ENCODE data around the gene SCAF4.

The SCAF4 gene

DNA sequence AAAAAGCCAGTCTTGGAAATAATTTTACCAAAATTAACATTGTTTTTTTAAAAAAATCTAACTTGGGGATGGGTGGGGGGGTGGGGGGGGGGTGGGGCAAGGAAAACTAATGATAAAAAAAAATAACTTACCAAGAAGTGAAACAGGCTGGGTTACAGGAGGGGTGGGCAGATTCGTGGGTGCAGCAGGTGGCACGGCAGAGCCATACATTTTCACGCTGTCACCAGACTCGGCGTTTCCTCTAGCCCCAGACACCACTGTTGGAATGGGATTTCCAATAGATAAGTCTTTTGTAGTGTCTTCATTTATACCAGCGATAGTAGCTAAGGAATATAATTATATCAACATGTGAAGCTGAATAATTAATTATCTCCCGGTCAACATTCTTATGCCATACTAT is 47.0 kb downstream of the SCAF4 start:
- DNase-seq (ENCODE audit: low spot score), result no peak
- H3K4me1 Mint-ChIP-seq (ENCODE audit: low read depth), result no peaks in the 10 kb centered on the region
- H3K27ac Mint-ChIP-seq, result no peak overlapping the region
- no peaks in the 10 kb centered on the region for H3K9me3 Mint-ChIP-seq
- no peaks in the 10 kb centered on the region for H3K27me3 Mint-ChIP-seq (ENCODE audit: low read depth)
- peaks cover 54% of the 10 kb centered on the region for H3K36me3 Mint-ChIP-seq (ENCODE audit: low read depth)
- no peak overlapping the region for H3K4me3 Mint-ChIP-seq

DNA sequence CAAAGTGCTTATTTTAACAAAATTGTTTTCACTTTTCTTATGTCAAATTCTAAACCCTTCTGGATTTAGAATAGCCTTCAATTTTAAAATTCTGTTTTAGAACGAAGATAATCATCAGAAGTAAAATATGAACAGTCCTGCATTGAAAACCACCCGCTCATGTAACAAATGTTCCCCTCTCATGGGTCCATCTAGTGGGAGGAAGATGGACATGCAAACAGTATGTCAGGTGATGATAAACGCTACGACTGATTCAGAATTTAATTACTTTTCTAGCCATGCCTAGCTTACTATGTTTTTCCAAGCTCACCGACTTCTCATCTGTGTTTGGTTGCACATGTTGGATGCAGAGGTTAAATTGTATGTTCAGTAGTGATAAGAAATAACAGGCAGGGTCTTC is 48.9 kb downstream of the SCAF4 start:
- no peak overlapping the region for H3K27ac Mint-ChIP-seq
- H3K9me3 Mint-ChIP-seq, result no peaks in the 10 kb centered on the region
- no peaks in the 10 kb centered on the region for H3K4me1 Mint-ChIP-seq (ENCODE audit: low read depth)
- H3K27me3 Mint-ChIP-seq (ENCODE audit: low read depth), result no peaks in the 10 kb centered on the region
- DNase-seq (ENCODE audit: low spot score), result no peak
- H3K36me3 Mint-ChIP-seq (ENCODE audit: low read depth), result peaks cover 50% of the 10 kb centered on the region
- H3K4me3 Mint-ChIP-seq, result no peak overlapping the region

DNA sequence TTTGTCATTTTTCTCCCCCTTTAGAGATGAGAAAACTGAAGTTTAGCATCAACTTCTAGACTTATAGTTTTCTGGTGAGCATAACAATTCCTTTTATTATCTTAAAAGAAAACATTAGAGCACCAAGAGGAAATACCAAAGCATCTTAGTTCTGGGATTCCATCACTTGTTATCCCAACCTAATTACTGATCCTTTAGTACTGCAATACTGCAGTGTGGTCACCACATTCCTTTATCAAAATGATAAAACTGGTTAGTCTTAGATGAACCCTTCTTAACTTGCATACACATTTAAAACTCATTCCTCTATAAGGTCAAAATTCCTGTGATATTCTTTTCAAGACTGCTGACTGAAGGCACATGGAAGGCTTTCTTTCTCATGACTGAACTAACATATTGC is 49.3 kb downstream of the SCAF4 start:
- H3K27ac Mint-ChIP-seq, result no peak overlapping the region
- H3K36me3 Mint-ChIP-seq (ENCODE audit: low read depth), result peaks cover 48% of the 10 kb centered on the region
- H3K27me3 Mint-ChIP-seq (ENCODE audit: low read depth), result no peaks in the 10 kb centered on the region

DNA sequence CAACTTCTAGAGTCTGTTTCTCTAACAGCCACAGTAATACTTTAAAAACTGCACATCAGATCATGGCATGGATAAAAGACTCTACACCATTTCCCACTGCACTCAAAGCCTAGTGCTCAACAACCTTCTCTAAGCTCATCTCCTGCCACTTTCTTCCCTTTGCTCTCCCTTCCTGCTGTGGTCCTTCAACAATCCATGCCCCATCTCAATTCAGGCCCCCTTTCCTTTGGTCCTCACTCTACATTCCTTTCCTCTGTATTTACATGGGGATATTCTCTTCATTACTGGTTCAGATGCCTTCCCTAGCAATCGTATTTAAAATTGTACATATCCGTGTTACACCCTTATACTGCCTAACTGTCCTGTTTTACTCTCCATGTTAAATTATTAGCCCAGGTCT is 53.4 kb downstream of the SCAF4 start:
- H3K27ac Mint-ChIP-seq, result no peak overlapping the region
- no peak for DNase-seq (ENCODE audit: low spot score)
- peaks cover 19% of the 10 kb centered on the region for H3K36me3 Mint-ChIP-seq (ENCODE audit: low read depth)
- no peaks in the 10 kb centered on the region for H3K9me3 Mint-ChIP-seq
- no peaks in the 10 kb centered on the region for H3K27me3 Mint-ChIP-seq (ENCODE audit: low read depth)
- no peak overlapping the region for H3K4me3 Mint-ChIP-seq
- no peaks in the 10 kb centered on the region for H3K4me1 Mint-ChIP-seq (ENCODE audit: low read depth)

More for the DNA sequence above, 49.3 kb downstream of the SCAF4 start:
- Mint-ChIP-seq H3K4me1 (ENCODE audit: low read depth) (no peaks in the 10 kb centered on the region), H3K4me3 (no peak overlapping the region), H3K9me3 (no peaks in the 10 kb centered on the region)
- DNase-seq (ENCODE audit: low spot score), result no peak

DNA sequence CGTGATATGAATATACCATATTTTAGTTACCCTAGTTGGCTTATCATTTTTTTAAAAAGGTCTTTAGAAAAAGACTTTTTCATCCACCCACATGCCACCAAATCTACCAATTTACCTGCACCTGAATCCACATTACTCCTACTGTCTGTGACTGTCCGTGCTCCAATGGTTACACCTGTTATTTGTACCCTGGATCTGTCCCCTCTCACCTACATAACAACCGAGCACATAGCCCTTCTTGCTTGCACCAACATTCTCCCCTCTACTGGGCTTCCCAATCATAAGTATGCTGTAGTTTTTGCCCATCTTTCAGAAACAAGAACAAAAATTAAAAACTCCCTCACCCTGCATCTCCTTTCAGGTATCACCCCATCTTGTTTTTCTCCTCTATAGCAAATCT is 54.9 kb downstream of the SCAF4 start:
- H3K27me3 Mint-ChIP-seq (ENCODE audit: low read depth), result no peaks in the 10 kb centered on the region
- H3K4me3 Mint-ChIP-seq, result no peak overlapping the region
- DNase-seq (ENCODE audit: low spot score), result no peak
- H3K4me1 Mint-ChIP-seq (ENCODE audit: low read depth), result no peaks in the 10 kb centered on the region
- no peaks in the 10 kb centered on the region for H3K9me3 Mint-ChIP-seq
- H3K27ac Mint-ChIP-seq, result no peak overlapping the region
- H3K36me3 Mint-ChIP-seq (ENCODE audit: low read depth), result peaks cover 8% of the 10 kb centered on the region

DNA sequence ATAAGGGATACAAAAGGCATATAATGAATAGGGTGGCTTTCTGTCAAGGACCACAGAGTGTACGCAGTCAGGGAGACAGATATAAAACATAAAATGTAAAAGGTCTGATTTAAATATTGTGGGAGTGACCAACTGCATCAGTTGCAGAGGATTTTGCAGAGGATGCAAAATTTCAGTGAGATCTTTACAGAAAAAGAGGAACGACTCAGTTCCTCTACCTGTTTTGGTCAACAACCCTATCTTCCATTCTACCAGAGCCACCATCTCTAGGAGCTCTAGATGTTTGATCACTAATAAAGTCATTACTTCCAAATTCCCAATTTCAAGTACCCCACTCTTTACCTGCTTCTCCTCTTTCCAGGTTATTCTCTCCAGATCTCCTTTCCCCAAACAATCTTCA is 56.0 kb downstream of the SCAF4 start:
- H3K27me3 Mint-ChIP-seq (ENCODE audit: low read depth), result no peaks in the 10 kb centered on the region

DNA sequence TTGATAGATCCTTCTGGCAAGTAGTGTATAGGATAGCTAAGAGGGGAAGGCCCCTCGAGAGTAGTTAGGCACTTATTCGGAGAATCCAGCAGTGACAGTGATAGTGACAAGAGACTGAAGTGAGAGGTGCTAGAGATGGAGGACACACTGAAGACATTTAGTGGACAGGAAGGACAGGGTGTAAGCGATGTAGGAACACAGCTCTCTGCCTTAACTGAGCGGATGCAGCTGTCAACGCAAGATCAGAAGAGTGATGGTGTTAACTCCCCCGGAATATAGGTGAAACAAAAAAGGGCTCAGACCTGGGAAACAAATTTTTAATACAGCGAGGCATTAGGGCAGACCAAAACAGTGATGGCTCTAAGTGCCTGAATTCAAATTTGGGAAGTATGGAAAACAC is 56.6 kb downstream of the SCAF4 start:
- Mint-ChIP-seq H3K4me3 (no peak overlapping the region), H3K27me3 (ENCODE audit: low read depth) (no peaks in the 10 kb centered on the region), H3K4me1 (ENCODE audit: low read depth) (no peaks in the 10 kb centered on the region), H3K36me3 (ENCODE audit: low read depth) (peaks cover 13% of the 10 kb centered on the region), H3K9me3 (no peaks in the 10 kb centered on the region), H3K27ac (no peak overlapping the region)
- no peak for DNase-seq (ENCODE audit: low spot score)

More for the DNA sequence above, 56.0 kb downstream of the SCAF4 start:
- H3K27ac Mint-ChIP-seq, result no peak overlapping the region
- H3K4me3 Mint-ChIP-seq, result no peak overlapping the region
- no peaks in the 10 kb centered on the region for H3K4me1 Mint-ChIP-seq (ENCODE audit: low read depth)
- no peaks in the 10 kb centered on the region for H3K9me3 Mint-ChIP-seq
- DNase-seq (ENCODE audit: low spot score), result no peak
- peaks cover 11% of the 10 kb centered on the region for H3K36me3 Mint-ChIP-seq (ENCODE audit: low read depth)

DNA sequence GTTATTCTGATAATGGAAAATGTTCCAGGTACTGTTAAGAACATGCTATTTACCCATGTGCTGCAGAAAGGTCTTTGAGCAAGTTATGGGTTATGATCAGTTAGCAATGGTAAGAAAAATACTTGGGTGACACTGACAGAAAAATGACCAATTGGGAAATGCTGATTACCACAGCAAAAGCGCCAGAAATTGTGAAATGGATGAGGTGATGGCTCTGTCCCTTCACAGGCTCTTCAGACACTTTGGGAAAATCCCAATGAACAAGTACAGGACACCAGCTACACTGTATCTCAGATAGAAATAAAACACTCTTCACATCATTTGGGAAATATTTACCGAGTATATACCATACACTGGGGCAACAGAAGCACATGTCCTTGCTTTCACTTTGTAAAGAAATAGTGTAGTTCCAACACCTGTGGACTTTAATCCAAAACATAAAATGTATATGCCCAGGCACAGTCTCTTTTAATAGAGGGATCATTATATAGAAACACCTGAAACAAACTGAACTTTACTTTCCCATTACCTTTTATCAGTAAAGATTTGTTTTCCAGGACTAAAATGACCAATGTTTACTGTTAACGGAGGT is 58.5 kb downstream of the SCAF4 start:
- H3K36me3 Mint-ChIP-seq (ENCODE audit: low read depth), result peaks cover 19% of the 10 kb centered on the region

DNA sequence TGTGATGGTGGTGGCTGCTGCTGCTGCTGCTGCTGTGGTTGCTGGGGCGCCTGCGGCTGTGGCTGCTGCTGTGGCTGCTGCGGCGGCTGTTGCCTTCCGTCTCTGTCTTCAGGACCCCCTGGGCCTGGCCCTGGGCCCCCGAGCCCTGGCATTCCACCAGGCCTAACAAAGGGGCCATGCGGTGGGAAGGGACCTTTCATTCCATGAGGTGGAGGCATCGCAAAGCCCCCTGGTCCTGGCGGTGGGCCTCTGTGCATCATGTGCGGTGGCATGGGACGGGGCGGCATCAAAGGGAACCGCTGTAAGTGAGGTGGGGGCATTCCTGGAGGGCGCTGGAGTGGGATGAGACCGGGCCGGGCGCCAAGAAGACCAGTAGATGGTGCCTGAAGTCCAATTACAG is 60.0 kb downstream of the SCAF4 start:
- H3K27ac Mint-ChIP-seq, result no peak overlapping the region
- no peaks in the 10 kb centered on the region for H3K27me3 Mint-ChIP-seq (ENCODE audit: low read depth)
- H3K4me3 Mint-ChIP-seq, result no peak overlapping the region
- H3K4me1 Mint-ChIP-seq (ENCODE audit: low read depth), result peaks cover 10% of the 10 kb centered on the region
- no peak for DNase-seq (ENCODE audit: low spot score)
- no peaks in the 10 kb centered on the region for H3K9me3 Mint-ChIP-seq
- peaks cover 33% of the 10 kb centered on the region for H3K36me3 Mint-ChIP-seq (ENCODE audit: low read depth)

More for the DNA sequence above, 58.5 kb downstream of the SCAF4 start:
- Mint-ChIP-seq H3K27ac (no peak overlapping the region), H3K27me3 (ENCODE audit: low read depth) (no peaks in the 10 kb centered on the region), H3K9me3 (no peaks in the 10 kb centered on the region), H3K4me3 (no peak overlapping the region), H3K4me1 (ENCODE audit: low read depth) (peaks cover 1% of the 10 kb centered on the region)
- no peak for DNase-seq (ENCODE audit: low spot score)

DNA sequence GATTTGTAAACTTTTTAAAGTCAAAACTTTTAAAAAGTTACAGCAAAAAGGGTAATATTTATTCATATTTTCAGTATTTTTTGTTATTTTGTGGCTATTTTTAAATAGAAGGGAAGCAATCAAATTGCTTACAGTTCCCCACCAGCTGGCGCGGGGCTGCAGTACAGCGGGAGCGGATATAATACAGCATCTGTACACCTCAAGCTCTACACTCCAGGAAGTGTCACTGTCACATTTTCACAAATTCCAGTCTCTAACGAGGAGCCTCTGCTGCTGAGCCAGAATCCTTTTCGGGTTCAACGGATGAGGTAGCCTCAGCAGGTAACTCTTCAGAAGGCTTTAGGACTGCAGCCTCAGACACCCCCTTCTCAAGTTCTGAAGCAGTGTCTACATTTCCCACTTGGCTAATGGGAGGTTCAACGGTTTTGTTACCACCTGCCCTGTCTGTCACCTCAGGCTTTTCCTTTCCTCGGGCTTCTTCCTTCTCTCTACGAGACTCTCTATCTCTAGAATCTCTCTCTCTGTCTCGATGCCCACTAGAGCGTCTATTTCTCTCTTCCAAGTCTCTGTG is 60.7 kb downstream of the SCAF4 start:
- no peak overlapping the region for H3K27ac Mint-ChIP-seq
- H3K27me3 Mint-ChIP-seq (ENCODE audit: low read depth), result no peaks in the 10 kb centered on the region
- H3K9me3 Mint-ChIP-seq, result no peaks in the 10 kb centered on the region
- peaks cover 40% of the 10 kb centered on the region for H3K36me3 Mint-ChIP-seq (ENCODE audit: low read depth)
- peaks cover 17% of the 10 kb centered on the region for H3K4me1 Mint-ChIP-seq (ENCODE audit: low read depth)
- no peak overlapping the region for H3K4me3 Mint-ChIP-seq
- DNase-seq (ENCODE audit: low spot score), result no peak

DNA sequence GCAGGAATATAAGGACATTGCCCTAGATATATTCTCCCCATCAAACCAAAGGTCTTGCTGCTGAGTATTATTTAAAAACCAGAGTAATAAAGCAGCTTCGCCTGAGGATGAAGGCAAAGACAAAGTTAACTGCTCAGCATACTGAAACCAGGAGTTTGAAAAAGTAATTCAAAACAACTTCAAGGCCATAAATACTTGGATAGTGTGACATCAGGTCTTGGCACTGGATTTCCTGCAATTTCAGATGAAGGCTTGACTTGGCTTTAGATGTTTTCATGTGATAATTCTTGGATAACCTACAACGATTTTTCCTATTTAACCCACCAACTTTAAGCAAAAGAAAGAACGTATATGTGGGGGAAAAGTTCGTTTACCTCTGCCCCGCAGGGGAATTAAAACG is 61.8 kb downstream of the SCAF4 start:
- Mint-ChIP-seq H3K27me3 (ENCODE audit: low read depth) (no peaks in the 10 kb centered on the region), H3K9me3 (no peaks in the 10 kb centered on the region), H3K27ac (no peak overlapping the region), H3K4me3 (no peak overlapping the region), H3K4me1 (ENCODE audit: low read depth) (peaks cover 22% of the 10 kb centered on the region), H3K36me3 (ENCODE audit: low read depth) (peaks cover 46% of the 10 kb centered on the region)
- no peak for DNase-seq (ENCODE audit: low spot score)

DNA sequence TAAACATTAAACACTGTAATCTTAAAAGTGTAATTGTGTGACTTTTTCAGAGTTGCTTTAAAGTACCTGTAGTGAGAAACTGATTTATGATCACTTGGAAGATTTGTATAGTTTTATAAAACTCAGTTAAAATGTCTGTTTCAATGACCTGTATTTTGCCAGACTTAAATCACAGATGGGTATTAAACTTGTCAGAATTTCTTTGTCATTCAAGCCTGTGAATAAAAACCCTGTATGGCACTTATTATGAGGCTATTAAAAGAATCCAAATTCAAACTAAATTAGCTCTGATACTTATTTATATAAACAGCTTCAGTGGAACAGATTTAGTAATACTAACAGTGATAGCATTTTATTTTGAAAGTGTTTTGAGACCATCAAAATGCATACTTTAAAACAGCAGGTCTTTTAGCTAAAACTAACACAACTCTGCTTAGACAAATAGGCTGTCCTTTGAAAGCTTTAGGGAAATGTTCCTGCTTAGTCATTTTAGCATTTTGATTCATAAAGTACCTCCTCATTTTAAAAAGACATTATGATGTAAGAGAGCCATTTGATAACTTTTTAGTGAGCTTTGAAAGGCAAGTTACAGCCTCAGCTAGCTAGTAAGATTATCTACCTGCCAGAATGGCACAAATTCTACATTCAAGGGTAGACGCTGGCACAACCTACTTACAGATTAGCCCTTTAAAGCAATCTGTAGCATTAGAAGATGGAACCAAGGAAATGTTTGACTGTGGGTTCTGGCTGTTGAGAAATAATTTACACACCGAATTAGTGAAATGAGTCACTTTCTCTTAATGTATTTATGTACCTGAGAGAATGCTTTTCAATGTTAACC is 63.0 kb downstream of the SCAF4 start:
- Mint-ChIP-seq H3K27me3 (ENCODE audit: low read depth) (no peaks in the 10 kb centered on the region), H3K27ac (no peak overlapping the region), H3K36me3 (ENCODE audit: low read depth) (peaks cover 55% of the 10 kb centered on the region), H3K9me3 (no peaks in the 10 kb centered on the region), H3K4me3 (no peak overlapping the region), H3K4me1 (ENCODE audit: low read depth) (peaks cover 31% of the 10 kb centered on the region)
- no peak for DNase-seq (ENCODE audit: low spot score)

DNA sequence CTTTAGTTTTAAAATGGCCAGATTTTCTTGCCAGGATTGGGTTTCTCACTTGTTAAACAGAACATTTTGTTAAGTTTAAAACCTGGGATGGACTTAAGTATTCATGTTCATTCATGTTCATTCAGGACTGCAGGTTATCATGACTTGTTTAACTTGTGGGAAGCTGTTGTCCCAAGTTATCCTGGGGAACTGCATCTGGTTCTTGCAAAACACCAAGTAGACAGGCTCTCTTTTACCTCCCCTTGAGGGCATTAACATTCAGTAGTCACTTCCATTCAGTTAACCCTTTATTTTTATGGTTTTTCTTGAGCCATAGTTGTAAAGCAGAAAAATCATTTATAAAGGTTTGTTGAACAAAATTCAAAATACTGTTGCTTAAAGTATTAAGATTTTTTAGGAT is 64.3 kb downstream of the SCAF4 start:
- H3K9me3 Mint-ChIP-seq, result no peaks in the 10 kb centered on the region
- H3K36me3 Mint-ChIP-seq (ENCODE audit: low read depth), result peaks cover 55% of the 10 kb centered on the region
- H3K4me3 Mint-ChIP-seq, result no peak overlapping the region
- H3K27me3 Mint-ChIP-seq (ENCODE audit: low read depth), result no peaks in the 10 kb centered on the region
- DNase-seq (ENCODE audit: low spot score), result no peak
- no peak overlapping the region for H3K27ac Mint-ChIP-seq
- H3K4me1 Mint-ChIP-seq (ENCODE audit: low read depth), result peaks cover 33% of the 10 kb centered on the region

DNA sequence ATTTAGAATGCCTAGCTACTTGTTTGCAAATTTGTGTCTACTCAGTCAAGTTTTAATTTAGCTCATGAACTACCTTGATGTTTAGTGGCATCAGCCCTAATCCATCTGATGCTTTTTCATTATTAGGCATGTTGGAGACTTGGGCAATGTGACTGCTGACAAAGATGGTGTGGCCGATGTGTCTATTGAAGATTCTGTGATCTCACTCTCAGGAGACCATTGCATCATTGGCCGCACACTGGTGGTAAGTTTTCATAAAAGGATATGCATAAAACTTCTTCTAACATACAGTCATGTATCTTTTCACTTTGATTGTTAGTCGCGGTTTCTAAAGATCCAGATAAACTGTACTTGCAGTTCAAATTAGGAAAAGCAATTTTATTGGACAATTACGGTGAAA is 64.8 kb downstream of the SCAF4 start:
- H3K4me3 Mint-ChIP-seq, result no peak overlapping the region
- H3K36me3 Mint-ChIP-seq (ENCODE audit: low read depth), result peaks cover 59% of the 10 kb centered on the region
- no peaks in the 10 kb centered on the region for H3K27me3 Mint-ChIP-seq (ENCODE audit: low read depth)
- DNase-seq (ENCODE audit: low spot score), result no peak
- H3K9me3 Mint-ChIP-seq, result no peaks in the 10 kb centered on the region
- H3K4me1 Mint-ChIP-seq (ENCODE audit: low read depth), result peaks cover 37% of the 10 kb centered on the region
- no peak overlapping the region for H3K27ac Mint-ChIP-seq

Data from T-helper 2 cell treated with Interferon-gamma antibody and Interleukin-4, amounts not matched to agents 5 μg/mL and 100 μg/mL, for 36 hours (primary cell).